LNCaP clone FGC (cell line): Measurements from ENCODE around the gene HDAC4.

ENCODE experiments used
- DNase-seq: peaks from one replicate; pipeline ENCODE4 v3.0.0-alpha.2; 2011; ENCODE audit warnings: low read depth
- H3K4me3 ChIP-seq: 2 replicates; pipeline ENCODE4 v1.5.1; 2011; ENCODE audit warnings: mild to moderate bottlenecking, low read depth, low read length, control low read depth
- CTCF ChIP-seq: IDR thresholded peaks from 2 replicates; pipeline ENCODE4 v1.5.1; 2012; ENCODE audit warnings: mild to moderate bottlenecking; ENCODE audit not compliant: control insufficient read depth, insufficient read depth; ENCODE audit errors: extremely low read depth

Gene HDAC4

GRCh38 chr2:239008677-239009588 is 391.9 kb downstream of the HDAC4 start:
- no peak overlapping the region for H3K4me3 ChIP-seq
- DNase-seq = no peak
- TF ChIP-seq CTCF = no peak

GRCh38 chr2:239008004-239008403 is 392.8 kb downstream of the HDAC4 start:
- no peak for TF ChIP-seq CTCF
- H3K4me3 ChIP-seq = no peak overlapping the region
- no peak for DNase-seq

GRCh38 chr2:239006622-239007285 is 394.1 kb downstream of the HDAC4 start:
- peak; percentile 81 for DNase-seq
- TF ChIP-seq CTCF = no peak
- H3K4me3 ChIP-seq = no peak overlapping the region

- no peak for DNase-seq
- no peak for TF ChIP-seq CTCF
- H3K4me3 ChIP-seq = no peak overlapping the region
Observed at GRCh38 chr2:239005586-239005985, 395.2 kb downstream of the HDAC4 start.

GRCh38 chr2:239004274-239005015 is 396.4 kb downstream of the HDAC4 start:
- TF ChIP-seq CTCF = no peak
- DNase-seq = no peak
- H3K4me3 ChIP-seq = no peak overlapping the region

GRCh38 chr2:239003624-239004273 is 397.1 kb downstream of the HDAC4 start:
- TF ChIP-seq CTCF = no peak
- no peak overlapping the region for H3K4me3 ChIP-seq
- DNase-seq = no peak
